T47D (cell line): ENCODE results near the gene TSPO.

Source experiments
- DNase-seq, 2 experiments: peaks; one replicate each; pipeline versions ENCODE4 v3.0.0 to v3.0.0-alpha.2; 2011 to 2012; ENCODE audit warnings: low read depth in 1 of 2, low spot score in 1 of 2
- JUND ChIP-seq: IDR thresholded peaks from 2 replicates; pipeline ENCODE4 v1.6.1; 2012; ENCODE audit warnings: low read depth
- in situ Hi-C: cut with HindIII; loops from 2 replicates; pipeline ENCODE4 v1.10.0; 2016; ENCODE audit warnings: low sequenced_read_pairs, low pct_unique_long_range_greater_than_20kb

TSPO gene

DNA sequence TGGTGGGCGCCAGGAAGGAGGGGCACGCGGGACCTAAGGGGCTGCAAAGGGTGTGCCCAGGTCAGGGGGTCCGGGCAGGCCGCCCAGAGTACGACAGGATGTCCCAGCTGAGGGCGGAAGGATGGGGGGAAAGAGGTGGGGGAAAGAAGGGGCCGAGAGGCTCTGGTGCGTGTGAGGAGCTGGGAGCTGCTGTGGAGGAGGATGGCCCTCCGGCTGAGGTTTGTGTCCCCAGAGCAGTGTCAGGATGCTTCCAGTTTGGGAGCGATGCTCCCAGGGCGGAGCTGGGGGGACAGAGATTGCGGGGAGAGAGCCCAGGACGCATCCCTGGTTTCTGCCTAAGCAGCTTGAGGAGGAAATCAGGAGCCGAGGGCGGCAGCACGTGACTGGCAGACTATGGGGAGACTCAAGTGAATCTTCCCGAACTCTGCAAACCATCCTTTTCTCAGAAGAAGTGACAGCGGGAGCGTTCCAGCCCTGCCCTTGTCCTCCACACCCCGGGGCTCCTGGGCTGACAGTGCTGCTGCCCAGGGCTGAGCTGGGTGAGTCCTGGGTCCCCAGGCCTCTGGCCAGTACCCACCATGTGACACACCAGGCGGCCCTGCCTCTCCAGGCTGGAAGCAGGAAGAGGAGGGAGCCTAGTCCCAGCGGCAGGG lies 55.3 kb downstream of the TSPO start:
- no peak for TF ChIP-seq JUND
- DNase-seq: no peak
- in situ Hi-C loops: no loop called here

GRCh38 chr22:43207386-43207785 lies 56.0 kb downstream of the TSPO start:
- TF ChIP-seq JUND: no peak
- in situ Hi-C loops: no loop called here
- no peak for DNase-seq

DNA sequence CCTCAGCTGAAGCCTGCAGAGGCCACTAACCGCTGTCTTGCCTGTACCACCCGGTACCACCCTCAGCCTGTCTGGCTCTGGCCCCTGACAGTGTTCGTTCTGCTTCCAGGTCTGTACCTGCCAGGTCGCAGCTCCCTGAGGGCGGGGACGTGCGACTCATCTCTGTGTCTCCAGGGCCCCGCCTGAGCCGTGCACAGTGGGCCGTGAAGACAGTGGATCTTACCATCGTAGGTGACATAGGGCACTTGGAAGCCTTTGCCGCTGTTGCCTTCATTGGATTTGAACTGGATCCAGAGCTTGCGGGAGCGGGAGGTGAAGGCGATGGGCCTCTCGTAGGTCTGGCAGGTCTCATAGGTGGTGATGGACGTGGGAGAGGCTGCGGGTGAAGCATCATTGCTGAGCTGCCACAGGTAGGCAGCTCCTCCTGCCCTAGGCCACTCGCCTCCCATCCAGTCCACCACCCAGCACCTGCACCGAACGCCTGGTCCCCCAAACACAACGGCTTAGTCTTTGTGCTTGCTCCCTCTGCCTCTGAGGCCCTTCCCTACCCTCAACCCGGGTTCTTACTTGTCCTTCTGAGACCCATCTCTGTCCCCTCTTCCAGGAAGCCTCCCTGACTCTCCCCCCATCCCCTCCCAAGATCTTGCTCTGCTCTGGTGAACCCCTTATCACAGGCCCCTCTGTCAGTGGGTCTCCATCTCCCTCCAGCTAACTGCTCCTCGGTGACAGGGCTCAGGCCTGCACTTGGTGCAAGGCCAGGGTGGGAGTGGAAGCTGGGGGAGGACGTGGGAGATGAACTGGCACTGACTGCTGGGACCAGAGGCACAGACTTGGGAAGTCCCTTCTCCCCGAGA lies 56.7 kb downstream of the TSPO start:
- DNase-seq: no peak
- in situ Hi-C loops: no loop called here
- TF ChIP-seq JUND: no peak

GRCh38 chr22:43208703-43209522 lies 57.6 kb downstream of the TSPO start:
- no peak for DNase-seq
- TF ChIP-seq JUND: no peak
- in situ Hi-C loops: no loop called here

GRCh38 chr22:43209523-43209890 lies 58.1 kb downstream of the TSPO start:
- in situ Hi-C loops: no loop called here
- no peak for DNase-seq
- no peak for TF ChIP-seq JUND

GRCh38 chr22:43209971-43210370 lies 58.6 kb downstream of the TSPO start:
- TF ChIP-seq JUND: no peak
- in situ Hi-C loops: no loop called here
- no peak for DNase-seq

GRCh38 chr22:43210631-43211515 lies 59.5 kb downstream of the TSPO start:
- in situ Hi-C loops: no loop called here
- DNase-seq: no peak
- no peak for TF ChIP-seq JUND

DNA sequence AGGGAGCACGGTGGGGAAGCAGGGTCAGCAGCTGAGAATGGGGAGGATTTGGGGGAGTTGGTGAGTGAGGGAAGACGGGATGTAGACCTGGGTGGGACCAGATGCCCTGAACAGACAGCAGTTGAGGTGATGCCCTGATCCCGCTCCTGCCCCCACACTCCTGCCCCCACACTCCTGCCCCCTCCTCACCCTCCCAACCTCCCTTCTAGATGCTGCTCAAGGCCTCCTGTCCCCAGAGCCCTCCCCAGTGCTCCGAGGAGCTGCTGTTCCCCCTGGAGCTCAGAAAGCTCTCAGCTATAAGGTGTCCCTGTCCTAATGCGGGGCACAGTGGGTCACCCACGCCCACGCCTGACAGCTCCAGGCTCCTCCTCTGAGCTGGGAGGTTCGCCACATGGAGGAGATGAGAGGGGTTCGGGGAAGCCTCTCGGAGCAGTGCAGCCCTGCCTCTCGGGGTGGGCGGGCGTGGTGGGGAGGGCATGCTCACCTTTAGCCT lies 60.6 kb downstream of the TSPO start:
- no peak for TF ChIP-seq JUND
- no peak for DNase-seq
- in situ Hi-C loops: no loop called here

DNA sequence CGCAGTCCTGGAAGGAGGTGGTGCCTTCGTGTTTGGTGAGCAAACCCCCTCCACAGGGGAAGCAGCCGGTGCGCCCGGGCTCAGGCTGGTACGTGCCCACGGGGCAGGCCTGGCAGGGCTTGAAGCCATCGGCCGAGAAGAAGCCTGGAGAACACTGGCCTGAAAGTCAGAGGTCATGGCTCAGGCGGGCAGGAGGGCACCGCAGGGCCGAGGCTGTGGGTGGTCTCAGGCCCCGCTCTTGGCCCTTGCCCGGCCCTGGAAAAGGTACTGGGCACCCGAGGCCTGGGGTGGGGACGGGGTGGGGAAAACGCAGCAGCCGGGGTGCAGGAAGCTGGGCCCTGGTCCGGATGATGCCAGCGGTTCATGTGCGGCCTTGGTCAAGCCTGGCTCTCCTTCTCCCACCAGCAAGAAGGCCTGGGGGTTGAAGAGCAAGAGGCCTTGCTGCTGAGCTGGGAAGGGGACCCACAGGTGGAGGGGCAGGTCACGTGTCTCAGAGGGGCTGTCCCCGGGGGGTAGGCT lies 61.1 kb downstream of the TSPO start:
- DNase-seq: no peak
- no peak for TF ChIP-seq JUND
- in situ Hi-C loops: no loop called here
